Neural cell (in vitro differentiated cells): ENCODE data around the gene KLHL36.

Source experiments
- CTCF ChIP-seq: fragments of 450-650 bp; IDR thresholded peaks from 2 replicates; pipeline ENCODE4 v1.5.1; 2014; ENCODE audit warnings: antibody characterized with exemption, mild to moderate bottlenecking, moderate library complexity; ENCODE audit not compliant: poor library complexity, severe bottlenecking
- EP300 ChIP-seq: fragments of 450-650 bp; conservative IDR thresholded peaks from 2 replicates; pipeline ENCODE4 v1.6.1; 2014; ENCODE audit warnings: antibody characterized with exemption, mild to moderate bottlenecking, moderate library complexity; ENCODE audit not compliant: poor library complexity, severe bottlenecking
- EZH2 ChIP-seq: fragments of 200-600, 300-800 bp; shearing (Covaris generic), sonication (generic); IDR thresholded peaks from 2 replicates; pipeline ENCODE4 v1.6.1; 2014; ENCODE audit warnings: antibody characterized with exemption, low read length, borderline replicate concordance, mild to moderate bottlenecking; ENCODE audit not compliant: insufficient read depth, poor library complexity, severe bottlenecking
- POLR2AphosphoS5 ChIP-seq: IDR thresholded peaks from 2 replicates; pipeline ENCODE4 v1.6.1; 2012
- RAD21 ChIP-seq: fragments of 450-650 bp; conservative IDR thresholded peaks from 2 replicates; pipeline ENCODE4 v1.6.1; 2014; ENCODE audit warnings: antibody characterized with exemption, mild to moderate bottlenecking, moderate library complexity
- REST ChIP-seq: IDR thresholded peaks from 2 replicates; pipeline ENCODE4 v1.6.1; 2012; ENCODE audit warnings: borderline replicate concordance
- SMC3 ChIP-seq: fragments of 450-650 bp; conservative IDR thresholded peaks from 2 replicates; pipeline ENCODE4 v1.6.1; 2014; ENCODE audit warnings: antibody characterized with exemption, mild to moderate bottlenecking, moderate library complexity; ENCODE audit not compliant: poor library complexity

GRCh38 chr16:84689111-84689510, 40.8 kb downstream of the KLHL36 start:
- no peak for TF ChIP-seq CTCF
- no peak for TF ChIP-seq EP300
- no peak for TF ChIP-seq EZH2
- TF ChIP-seq RAD21 = no peak
- TF ChIP-seq POLR2AphosphoS5 = no peak
- no peak for TF ChIP-seq REST
- TF ChIP-seq SMC3 = no peak
